ENCODE results near the gene DDR1.
A peak's percentile ranks its signal among the peaks of the same experiment; 100 is the strongest.
"Not testable (repeated sequence)": the region's sequence is repeated elsewhere in the genome, so short reads cannot be mapped to it uniquely, and the experiment has no call there.

DDR1 gene

GRCh38 chr6:30883685-30884520 lies at the start of gene DDR1:
Gene DDR1, plus strand, starts transcription at chr6:30884519. Its CDS starts 4,211 bp downstream, at chr6:30888730.
- DNase-seq, result peak; percentile 59

GRCh38 chr6:30834646-30835045 lies 49.7 kb upstream of the DDR1 start:
- no peak for DNase-seq

GRCh38 chr6:30835576-30835975 lies 48.7 kb upstream of the DDR1 start:
- DNase-seq, result no peak

- no peak for DNase-seq
Observed at GRCh38 chr6:30836431-30836866, 47.9 kb upstream of the DDR1 start.

GRCh38 chr6:30836957-30837356 lies 47.4 kb upstream of the DDR1 start:
- DNase-seq, result no peak

- DNase-seq, result no peak
Observed at GRCh38 chr6:30837432-30837831, 46.9 kb upstream of the DDR1 start.

GRCh38 chr6:30837870-30838269 lies 46.4 kb upstream of the DDR1 start:
- DNase-seq, result no peak

GRCh38 chr6:30839671-30840070 lies 44.6 kb upstream of the DDR1 start:
- DNase-seq, result no peak

GRCh38 chr6:30840084-30840934 lies 44.0 kb upstream of the DDR1 start:
- no peak for DNase-seq

- no peak for DNase-seq
Observed at GRCh38 chr6:30840935-30841643, 43.2 kb upstream of the DDR1 start.

GRCh38 chr6:30841644-30842504 lies 42.4 kb upstream of the DDR1 start:
- DNase-seq, result no peak

- DNase-seq, result no peak
Observed at GRCh38 chr6:30842754-30843610, 41.3 kb upstream of the DDR1 start.

GRCh38 chr6:30843611-30843998 lies 40.7 kb upstream of the DDR1 start:
- DNase-seq, result no peak

GRCh38 chr6:30844118-30844535 lies 40.2 kb upstream of the DDR1 start:
- no peak for DNase-seq

- no peak for DNase-seq
Observed at GRCh38 chr6:30845183-30845582, 39.1 kb upstream of the DDR1 start.

- no peak for DNase-seq
Observed at GRCh38 chr6:30847421-30847970, 36.8 kb upstream of the DDR1 start.

- no peak for DNase-seq
Observed at GRCh38 chr6:30847971-30848436, 36.3 kb upstream of the DDR1 start.

- no peak for DNase-seq
Observed at GRCh38 chr6:30849903-30850651, 34.2 kb upstream of the DDR1 start.

GRCh38 chr6:30852459-30852858 lies 31.9 kb upstream of the DDR1 start:
- not testable (repeated sequence) for DNase-seq
